ENCODE results near the gene POP4.

Gene POP4

DNA sequence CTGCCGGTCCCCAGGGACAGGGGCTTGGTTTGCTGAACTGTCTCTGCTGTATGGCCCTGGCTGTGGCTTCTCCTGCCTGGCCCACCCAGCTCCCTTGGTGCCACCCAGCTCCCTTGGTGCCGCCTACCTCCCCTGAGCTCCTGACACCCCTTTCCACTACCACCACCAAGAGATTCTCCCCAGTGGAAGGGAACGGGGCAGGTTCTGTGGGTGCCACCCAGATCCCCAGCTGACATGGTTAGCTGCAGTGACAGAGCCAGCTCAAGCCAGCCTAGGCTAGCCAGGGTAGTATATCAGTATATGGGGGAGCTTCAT lies 28.5 kb upstream of the POP4 start:
- DNase-seq: no peak

DNA sequence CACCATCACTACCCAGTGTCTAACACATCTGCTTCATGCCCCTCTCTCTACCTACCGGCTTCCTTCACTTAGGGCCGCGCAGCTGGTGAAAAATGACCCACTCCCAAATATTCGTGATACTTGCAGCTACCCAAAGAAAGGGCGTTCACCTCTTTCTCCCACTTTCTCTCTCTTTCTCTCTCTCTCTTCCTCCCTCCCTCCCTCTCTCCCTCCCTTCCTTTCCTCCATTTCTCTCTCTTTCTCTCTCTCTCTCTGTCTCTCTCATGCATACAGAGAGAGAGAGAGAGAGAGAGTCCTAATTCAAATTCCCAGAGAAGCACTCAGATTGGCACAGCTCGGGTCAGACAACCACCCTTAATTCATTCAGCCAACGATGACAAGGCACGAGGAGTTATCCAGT lies 27.7 kb upstream of the POP4 start:
- no peak for DNase-seq

DNA sequence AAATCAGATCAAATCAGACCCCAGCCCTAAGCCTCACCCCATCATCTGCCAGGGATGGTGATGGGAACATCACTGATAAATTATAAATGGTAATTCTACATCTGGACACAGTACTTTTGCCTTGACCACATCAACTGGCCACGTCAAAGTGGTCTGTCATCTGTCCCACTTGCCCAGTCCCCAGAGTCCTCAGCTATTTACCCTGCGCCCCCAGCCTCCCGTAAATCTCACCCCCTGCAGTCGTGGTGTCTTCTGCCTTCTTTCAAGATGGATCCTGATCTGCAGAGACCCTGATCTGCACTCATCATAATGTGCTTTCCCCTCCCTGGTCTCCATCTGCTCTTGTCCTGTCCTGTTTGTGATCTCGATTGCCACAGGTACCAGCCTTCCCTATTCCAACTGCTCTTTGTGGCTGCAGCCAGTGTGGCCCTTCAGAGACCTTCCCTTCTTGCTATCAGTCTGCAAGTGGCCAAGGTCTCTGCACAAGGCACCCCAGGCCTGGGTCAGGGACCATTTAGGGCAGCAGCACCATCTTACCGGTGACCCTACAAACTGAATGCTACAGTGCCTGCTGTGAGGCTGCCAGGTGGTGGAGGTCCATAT lies 26.7 kb upstream of the POP4 start:
- DNase-seq: no peak

- DNase-seq: no peak
Observed at GRCh38 chr19:29581398-29581797, 24.7 kb upstream of the POP4 start.

DNA sequence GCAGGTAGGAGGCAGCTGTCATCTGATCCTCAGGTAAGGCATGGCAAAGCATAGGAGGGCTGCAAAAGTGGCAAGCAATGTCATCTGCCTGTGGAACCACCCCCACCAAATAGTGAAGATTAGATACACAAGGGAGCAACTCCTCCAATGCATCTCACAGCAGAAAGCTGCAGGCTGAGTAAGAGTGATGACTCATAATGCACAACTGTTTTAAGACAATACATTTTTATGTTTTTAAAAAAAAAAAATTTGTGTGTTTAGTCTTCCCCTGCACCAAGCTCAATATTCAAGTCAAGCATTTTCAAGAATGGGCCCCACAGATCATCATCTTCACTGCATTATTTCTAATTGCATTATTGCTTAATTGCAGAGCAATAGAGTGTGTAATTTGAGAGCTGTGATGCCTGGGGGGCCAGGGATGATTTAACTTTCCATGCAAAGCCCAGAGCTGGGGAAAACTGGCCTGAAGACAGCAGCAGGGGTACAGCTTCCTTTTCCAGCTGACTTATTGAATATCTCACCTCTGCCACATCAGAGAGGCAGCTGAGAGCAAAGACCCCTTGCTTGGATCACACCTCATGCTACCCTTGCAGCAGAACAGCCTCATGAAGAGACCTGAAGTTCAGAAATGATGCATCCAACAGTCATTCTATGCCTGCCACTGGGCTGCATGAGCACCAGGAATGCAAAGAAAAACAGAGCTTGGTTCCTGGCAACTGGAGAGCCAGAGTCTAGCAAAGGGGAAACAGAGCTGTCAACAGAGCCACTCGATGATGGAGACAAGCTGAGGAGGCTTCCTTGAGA lies 22.7 kb upstream of the POP4 start:
- no peak for DNase-seq

DNA sequence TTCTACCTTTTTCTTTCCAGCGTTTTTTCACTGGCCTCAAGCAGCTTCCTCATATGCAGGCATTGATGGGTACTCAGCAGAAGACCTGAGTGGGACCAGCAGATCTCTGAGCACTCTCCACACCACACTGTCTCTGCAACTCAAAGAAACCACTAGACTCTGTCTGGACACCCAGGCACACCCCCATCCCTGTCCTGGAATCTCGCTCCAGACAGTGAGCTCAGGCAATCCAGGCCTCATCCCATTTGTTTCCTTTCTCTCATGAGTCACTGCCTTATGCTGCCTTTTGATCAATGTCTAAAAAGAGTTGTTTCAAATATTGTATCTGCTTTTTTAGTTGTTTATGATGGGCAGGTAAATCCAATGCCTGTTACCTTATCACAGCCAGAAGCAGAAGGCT lies 19.7 kb upstream of the POP4 start:
- DNase-seq: no peak

GRCh38 chr19:29587059-29587458 lies 19.0 kb upstream of the POP4 start:
- DNase-seq: no peak

- no peak for DNase-seq
Observed at GRCh38 chr19:29587518-29587986, 18.5 kb upstream of the POP4 start.

DNA sequence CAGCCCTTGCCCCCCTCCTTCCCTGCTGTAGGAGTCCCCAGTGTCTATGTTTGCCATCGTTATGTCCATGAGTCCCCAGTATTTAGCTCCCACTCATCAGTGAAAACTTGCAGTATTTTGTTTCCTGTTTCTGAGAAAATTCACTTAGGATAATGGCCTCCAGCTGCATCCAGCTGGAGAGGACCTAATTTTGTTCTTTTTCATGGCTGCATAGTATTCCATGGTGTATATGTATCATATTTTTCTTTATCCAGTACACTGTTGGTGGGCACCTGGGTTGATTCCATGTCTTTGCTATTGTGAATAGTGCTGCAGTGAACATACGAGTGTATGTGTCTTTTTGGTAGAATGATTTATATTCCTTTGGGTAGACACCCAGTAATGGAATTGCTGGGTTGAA lies 18.0 kb upstream of the POP4 start:
- DNase-seq: no peak

GRCh38 chr19:29590278-29590677 lies 15.8 kb upstream of the POP4 start:
- no peak for DNase-seq

DNA sequence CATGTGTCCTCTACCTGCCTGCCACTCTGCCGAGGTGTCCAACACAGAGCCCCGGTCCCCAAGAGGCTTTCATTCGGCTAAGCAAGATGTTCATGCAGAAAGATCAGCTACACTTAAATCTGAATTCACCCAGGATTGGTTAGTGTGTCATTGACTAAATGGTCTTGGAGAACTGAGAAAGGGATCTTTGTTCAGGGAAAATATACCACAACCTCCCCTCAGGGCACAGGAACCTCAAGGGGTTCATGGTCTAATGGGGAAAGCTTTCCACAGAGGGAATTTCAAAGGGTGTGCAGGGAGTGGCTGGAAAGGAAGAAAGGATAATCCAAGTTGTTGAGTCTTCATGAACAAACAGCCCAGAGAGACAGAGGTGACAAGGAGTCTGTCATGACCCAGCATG lies 14.4 kb upstream of the POP4 start:
- DNase-seq: no peak

DNA sequence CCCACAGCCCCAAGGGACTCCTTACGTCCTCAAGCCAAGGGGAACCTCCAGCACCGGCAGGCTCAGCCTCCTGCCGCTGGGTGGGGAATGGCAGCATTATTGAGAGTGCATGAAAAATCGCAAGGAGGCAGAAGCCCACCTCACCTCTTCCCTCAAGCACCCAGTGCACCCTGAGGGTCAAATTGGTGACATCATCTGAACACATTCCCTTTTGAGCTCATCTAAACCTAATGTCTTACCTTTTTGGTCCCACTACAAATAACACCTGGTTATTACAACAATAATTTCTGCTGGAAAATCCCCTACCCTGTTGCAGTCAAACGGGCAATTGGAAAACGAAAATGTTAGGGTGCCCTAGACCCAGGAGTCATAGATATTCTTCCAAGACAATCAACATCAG lies 12.2 kb upstream of the POP4 start:
- no peak for DNase-seq

DNA sequence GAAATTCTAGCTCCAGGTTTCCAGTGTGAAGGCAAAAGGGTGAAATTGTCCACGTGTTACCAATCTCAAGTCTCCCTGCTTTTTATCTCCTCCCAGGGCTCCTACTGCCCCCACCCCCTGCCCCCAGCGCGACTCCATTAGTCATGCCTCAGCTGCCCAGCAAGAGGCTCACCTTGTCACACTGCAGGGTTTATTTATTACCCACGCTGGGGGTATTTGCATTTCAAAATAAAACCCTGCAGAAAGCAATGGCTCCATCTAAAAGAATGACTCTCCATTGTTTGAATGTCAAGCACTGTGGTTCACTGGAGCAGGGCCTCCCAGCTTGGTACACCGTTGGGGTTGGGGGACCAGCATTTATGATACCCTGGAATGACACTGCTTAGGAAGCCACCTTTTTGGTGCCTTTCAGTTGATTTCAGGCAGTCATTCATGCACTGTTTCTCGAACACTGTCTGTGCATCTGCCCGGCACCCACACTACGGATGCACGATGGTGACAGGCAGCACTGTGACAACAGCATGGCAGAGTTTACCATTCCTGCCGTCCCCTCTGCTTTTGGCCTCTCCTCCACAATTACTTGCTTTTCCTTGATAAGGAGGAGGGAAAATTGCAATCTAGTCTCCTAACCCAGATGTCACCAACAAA lies 9.9 kb upstream of the POP4 start:
- no peak for DNase-seq

GRCh38 chr19:29596885-29597525 lies 9.1 kb upstream of the POP4 start:
- no peak for DNase-seq

GRCh38 chr19:29598036-29598435 lies 8.0 kb upstream of the POP4 start:
- DNase-seq: no peak

GRCh38 chr19:29598496-29598895 lies 7.6 kb upstream of the POP4 start:
- no peak for DNase-seq

DNA sequence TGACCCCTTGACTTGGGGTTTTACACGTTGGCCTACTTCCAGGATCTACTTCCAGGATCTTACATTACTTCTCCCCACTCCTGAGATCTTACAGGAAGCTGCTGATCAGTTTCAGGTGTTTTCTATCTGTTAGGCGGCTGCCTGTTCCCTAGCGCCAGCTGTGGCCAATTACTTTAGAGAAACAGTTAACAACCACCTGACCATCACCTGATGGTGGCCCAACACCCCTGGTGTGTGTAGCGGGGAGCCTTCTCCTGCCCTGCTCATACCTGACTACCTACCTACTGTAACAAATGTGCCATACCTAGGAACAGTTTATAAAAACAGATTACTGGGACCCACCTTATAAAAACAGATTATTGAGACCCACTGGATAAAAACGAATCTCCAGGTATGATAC lies 2.8 kb upstream of the POP4 start:
- DNase-seq: no peak

- no peak for DNase-seq
Observed at GRCh38 chr19:29606420-29606747, 301 bp downstream of the POP4 start.

DNA sequence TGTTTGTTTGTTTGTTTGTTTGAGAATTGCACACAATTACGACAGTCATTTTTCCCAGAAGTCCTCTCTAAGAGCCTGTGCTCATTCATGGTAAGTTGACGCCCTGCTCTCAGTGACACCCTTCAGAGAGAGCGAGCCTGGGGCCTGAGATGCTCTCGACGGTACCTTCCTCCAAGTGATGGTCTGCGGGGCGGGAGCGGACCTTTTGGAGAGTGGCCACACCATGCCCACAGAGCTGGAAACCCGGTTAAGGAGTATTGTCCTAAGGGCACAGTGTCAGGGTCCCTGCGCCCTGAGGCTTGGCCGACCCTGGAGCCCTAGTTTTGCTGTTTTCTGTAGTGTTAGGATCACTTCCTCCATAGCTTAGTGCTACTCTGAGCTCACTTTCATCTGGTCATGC lies 3.6 kb downstream of the POP4 start:
- DNase-seq: no peak

DNA sequence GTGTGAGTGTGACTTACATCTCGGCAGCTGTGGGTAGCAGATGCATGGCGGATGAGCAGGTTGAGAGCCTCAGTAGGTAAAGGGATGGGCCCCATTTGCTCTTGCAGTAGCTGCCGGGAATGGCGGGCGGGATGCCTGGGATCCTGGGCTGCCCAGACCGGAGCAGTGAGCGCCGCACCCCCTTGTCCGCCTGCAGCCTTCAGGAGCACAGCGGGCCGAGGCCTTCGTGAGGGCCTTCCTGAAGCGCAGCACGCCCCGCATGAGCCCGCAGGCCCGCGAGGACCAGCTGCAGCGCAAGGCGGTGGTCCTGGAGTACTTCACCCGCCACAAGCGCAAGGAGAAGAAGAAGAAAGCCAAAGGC lies 4.1 kb downstream of the POP4 start:
- no peak for DNase-seq

DNA sequence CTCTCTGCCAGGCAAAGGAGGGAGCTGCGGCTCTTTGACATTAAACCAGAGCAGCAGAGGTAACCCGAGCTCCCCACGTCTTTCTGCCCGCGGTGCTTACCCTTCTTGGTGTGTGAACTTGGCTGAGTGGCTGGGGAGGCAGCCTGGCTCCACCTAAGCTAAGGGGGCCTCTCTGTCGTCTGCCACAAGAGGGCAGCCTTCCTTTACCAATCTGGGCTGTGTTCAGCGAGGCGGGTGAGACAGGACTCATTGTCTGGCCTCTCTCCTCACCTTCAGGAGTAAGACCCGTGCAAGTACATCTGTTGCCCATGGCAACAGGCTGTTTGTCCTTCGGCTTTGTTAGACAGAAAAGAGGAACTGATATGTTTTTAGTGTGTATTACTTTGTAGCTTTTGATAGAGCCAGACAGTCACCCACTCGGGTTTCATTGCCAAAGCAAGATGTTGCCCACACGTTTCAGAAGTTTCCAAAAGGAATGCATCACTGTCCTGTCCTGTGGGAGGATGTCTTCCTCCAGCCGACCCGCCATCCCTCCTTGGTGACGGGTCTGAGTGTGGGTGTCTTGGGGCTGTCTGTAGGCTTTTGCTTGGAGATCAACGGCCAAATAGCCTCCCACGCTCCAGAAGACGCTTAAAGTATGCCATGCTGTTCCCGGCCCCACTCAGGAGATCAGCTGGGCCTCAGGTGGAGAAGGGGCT lies 4.6 kb downstream of the POP4 start:
- peak; percentile 72 for DNase-seq

DNA sequence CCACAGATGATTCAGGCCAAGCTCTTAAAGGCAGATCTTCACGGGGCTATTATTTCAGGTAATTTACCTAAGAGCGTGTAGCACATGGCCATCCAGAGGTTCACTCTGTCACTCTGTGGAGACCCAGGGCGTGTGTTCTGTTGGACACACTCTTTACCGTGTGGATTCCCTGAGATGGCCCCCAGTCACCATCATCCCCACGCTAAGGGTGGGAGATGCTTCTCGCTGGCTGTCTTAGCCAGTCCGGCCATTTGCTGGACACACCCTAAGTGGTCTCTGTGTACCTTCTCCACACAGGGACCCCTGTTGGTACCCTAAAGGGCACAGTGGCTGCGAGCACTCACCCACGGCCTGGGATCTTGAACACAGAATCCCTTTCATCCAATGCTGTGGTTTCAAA lies 6.0 kb downstream of the POP4 start:
- DNase-seq: no peak

DNA sequence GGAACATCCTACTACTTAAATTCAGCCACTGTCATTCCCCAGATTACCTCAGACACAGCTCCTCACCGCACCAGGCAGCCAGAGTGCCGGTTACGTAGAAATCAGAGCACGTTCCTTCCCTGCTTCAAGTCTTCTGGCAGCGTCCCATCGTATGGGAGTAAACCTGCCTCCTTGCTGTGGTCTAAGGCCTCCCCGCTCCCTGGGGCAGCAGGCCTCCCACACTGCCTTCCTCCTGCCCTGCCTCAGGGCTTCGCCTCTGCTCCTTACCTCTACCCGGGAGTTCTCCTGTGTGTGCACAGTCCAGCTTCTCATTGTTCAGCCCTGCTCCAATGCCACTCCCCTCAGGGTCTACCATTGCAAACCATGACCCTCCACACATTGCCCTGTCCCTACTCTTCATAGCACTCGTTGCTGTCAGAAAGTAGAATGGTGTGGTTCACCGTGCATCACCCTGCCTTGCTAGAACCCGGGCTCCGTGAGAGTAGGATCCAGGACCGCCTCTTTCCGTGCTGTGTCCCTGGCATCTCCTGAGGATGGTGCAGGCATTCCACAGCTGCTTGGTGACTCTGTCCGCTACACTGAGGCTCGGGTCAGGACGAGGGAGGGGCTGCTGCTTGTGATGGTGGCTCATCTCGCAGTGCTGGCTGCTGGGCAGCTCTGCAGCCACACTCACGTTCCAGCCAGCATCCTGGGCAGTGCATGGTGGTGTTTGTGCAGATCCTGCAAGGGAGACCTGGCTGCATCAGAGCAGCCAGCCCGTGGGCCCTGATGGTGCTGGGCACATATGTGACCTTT lies 6.9 kb downstream of the POP4 start:
- no peak for DNase-seq

All from effector CD8-positive, alpha-beta T cell (primary cell).